SK-MEL-5 (cell line): ENCODE measurements around the gene GSTA4. TPM values are rescaled to one million over a fixed set of nuclear protein-coding genes. Genes with fewer than 3 reads are reported as not detected.
A peak's percentile ranks its signal among the peaks of the same experiment; 100 is the strongest.
"Not testable (repeated sequence)": the region's sequence is repeated elsewhere in the genome, so short reads cannot be mapped to it uniquely, and the experiment has no call there.

Experiments
- DNase-seq: peaks from one replicate; pipeline ENCODE4 v3.0.0-alpha.2; 2016; ENCODE audit warnings: low read depth, low spot score
- in situ Hi-C: cut with HindIII; loops from 2 replicates; pipeline ENCODE4 v1.10.0; 2016; ENCODE audit warnings: low sequenced_read_pairs, high pct_unique_total_duplicates, low pct_unique_long_range_greater_than_20kb
- total RNA-seq: library from RNA; depleted of rRNA; stranded (reverse); fragments of >200 nt; shearing (Covaris generic); gene quantifications from 2 replicates; pipeline ENCODE4 v1.2.3, GENCODE V29; 2014

The GSTA4 gene
- total RNA-seq, 1 experiment from 2014 or later, result 25.3 TPM

- in situ Hi-C loops, result no loop called here
- peak; percentile 64 for DNase-seq
These were observed 25.1 kb upstream of the GSTA4 start for GRCh38 chr6:53020005-53020744.

GRCh38 chr6:53018446-53018845 lies 23.4 kb upstream of the GSTA4 start:
- in situ Hi-C loops, result no loop called here
- no peak for DNase-seq

- DNase-seq, result no peak
- in situ Hi-C loops, result no loop called here
These were observed 20.4 kb upstream of the GSTA4 start for GRCh38 chr6:53015486-53015885.

GRCh38 chr6:53014744-53015143 lies 19.7 kb upstream of the GSTA4 start:
- in situ Hi-C loops, result no loop called here
- DNase-seq, result no peak

GRCh38 chr6:53014063-53014462 lies 19.0 kb upstream of the GSTA4 start:
- in situ Hi-C loops, result no loop called here
- no peak for DNase-seq

- in situ Hi-C loops, result no loop called here
- no peak for DNase-seq
These were observed 16.9 kb upstream of the GSTA4 start for GRCh38 chr6:53011979-53012378.

- no peak for DNase-seq
- in situ Hi-C loops, result no loop called here
These were observed 15.4 kb upstream of the GSTA4 start for GRCh38 chr6:53010504-53010903.

- no peak for DNase-seq
- in situ Hi-C loops, result no loop called here
These were observed 14.4 kb upstream of the GSTA4 start for GRCh38 chr6:53009511-53009910.

- DNase-seq, result no peak
- in situ Hi-C loops, result no loop called here
These were observed 14.0 kb upstream of the GSTA4 start for GRCh38 chr6:53009056-53009455.

GRCh38 chr6:53008192-53008687 lies 13.2 kb upstream of the GSTA4 start:
- in situ Hi-C loops, DNase-seq: not testable (repeated sequence)

- DNase-seq, result no peak
- in situ Hi-C loops, result no loop called here
These were observed 10.7 kb upstream of the GSTA4 start for GRCh38 chr6:53005663-53006250.

GRCh38 chr6:52999456-52999855 lies 4.4 kb upstream of the GSTA4 start:
- in situ Hi-C loops, result no loop called here

GRCh38 chr6:52998603-52999002 lies 3.5 kb upstream of the GSTA4 start:
- DNase-seq, result no peak
- in situ Hi-C loops, result no loop called here

More at GRCh38 chr6:52999456-52999855, 4.4 kb upstream of the GSTA4 start:
- DNase-seq, result no peak

- DNase-seq, result peak; percentile 84
These were observed 995 bp upstream of the GSTA4 start for GRCh38 chr6:52995913-52996645.

GRCh38 chr6:52994839-52995088 lies 320 bp downstream of the GSTA4 start:
- in situ Hi-C loops, result no loop called here
- no peak for DNase-seq

More at GRCh38 chr6:52995913-52996645, 995 bp upstream of the GSTA4 start:
- in situ Hi-C loops, result no loop called here

GRCh38 chr6:52994031-52994838 lies 849 bp downstream of the GSTA4 start:
- in situ Hi-C loops, result no loop called here
- peak; percentile 46 for DNase-seq

- in situ Hi-C loops, result no loop called here
- DNase-seq, result peak; percentile 9
These were observed 1.8 kb downstream of the GSTA4 start for GRCh38 chr6:52992980-52993920.
